Measurements from ENCODE around the gene DNAH8. TPM values are rescaled to one million over a fixed set of nuclear protein-coding genes. Genes with fewer than 3 reads are reported as not detected.

Gene DNAH8
- total RNA-seq, 1 experiment from 2014 or later: 0.15 TPM

DNA sequence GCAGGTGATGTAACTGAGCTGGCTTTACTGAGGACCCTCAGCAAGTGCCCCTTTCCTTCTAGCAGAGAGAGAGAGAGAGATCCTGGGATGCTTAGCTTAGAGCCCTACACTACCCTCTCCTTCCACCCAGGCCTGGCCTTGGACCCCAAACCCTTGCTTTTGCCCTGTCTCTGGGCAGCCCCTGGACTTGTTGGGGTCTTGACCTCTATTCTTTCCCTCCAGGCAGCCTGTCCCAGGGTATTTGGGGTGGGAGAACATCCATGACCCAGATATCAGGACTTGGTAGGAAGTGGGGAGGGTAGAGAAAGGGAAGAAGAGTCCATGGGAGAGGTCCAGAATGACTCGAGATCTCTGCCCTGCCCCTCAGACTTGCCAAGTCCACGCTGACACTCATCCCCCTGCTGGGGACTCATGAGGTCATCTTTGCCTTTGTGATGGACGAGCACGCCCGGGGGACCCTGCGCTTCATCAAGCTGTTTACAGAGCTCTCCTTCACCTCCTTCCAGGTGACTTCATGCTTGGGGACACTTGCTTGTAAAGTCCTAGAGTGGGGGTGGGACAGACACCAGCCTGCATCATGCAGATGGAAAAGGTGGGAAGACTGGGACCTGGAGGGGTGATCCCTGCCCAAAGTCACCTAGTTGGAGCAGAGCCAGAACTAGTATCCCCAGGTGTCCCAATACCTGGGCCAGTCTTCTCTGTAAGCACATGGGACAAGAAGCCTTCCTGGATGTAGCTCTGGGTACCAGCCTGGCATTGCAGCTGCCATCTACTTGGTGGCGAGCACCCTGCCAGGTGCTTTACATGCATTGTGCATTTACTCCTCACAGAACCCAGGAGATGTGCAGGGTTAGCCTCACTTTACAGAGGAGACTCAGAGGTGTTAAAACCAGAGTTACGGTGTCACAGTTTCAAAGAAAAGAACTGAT, 364.4 kb downstream of the DNAH8 start:
- no peaks in the 10 kb centered on the region for H3K36me3 ChIP-seq (ENCODE audit: low read depth, low read length)
- no peak overlapping the region for H3K4me2 ChIP-seq (ENCODE audit: low read length)
- TF ChIP-seq EZH2phosphoT487 (IDR thresholded peaks at IDR 0.05; ENCODE audit: borderline replicate concordance, low read length): no peak
- TF ChIP-seq EZH2 (IDR thresholded peaks at IDR 0.05; ENCODE audit: low read length, unreplicated experiment): no peak
- TF ChIP-seq, protein P1, sequence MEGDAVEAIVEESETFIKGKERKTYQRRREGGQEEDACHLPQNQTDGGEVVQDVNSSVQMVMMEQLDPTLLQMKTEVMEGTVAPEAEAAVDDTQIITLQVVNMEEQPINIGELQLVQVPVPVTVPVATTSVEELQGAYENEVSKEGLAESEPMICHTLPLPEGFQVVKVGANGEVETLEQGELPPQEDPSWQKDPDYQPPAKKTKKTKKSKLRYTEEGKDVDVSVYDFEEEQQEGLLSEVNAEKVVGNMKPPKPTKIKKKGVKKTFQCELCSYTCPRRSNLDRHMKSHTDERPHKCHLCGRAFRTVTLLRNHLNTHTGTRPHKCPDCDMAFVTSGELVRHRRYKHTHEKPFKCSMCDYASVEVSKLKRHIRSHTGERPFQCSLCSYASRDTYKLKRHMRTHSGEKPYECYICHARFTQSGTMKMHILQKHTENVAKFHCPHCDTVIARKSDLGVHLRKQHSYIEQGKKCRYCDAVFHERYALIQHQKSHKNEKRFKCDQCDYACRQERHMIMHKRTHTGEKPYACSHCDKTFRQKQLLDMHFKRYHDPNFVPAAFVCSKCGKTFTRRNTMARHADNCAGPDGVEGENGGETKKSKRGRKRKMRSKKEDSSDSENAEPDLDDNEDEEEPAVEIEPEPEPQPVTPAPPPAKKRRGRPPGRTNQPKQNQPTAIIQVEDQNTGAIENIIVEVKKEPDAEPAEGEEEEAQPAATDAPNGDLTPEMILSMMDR (conservative IDR thresholded peaks at IDR 0.05; ENCODE audit: low read depth, low read length): no peak
- no TSS peak for BruUV-seq (replicated peaks)
- H3K79me2 ChIP-seq (ENCODE audit: low read length): no peaks in the 10 kb centered on the region
- no peak for ATAC-seq
- intact Hi-C loops (cut with micrococcal nuclease): no loop called here
- H3K9me2 ChIP-seq (replicated peaks; ENCODE audit: low read length): no peaks in the 10 kb centered on the region
- peaks cover 22% of the 10 kb centered on the region for H3K27me3 ChIP-seq (ENCODE audit: low read length)
- no peak for DNase-seq
- no peak overlapping the region for H3K27ac ChIP-seq (ENCODE audit: low read length)
- no peak overlapping the region for H3K9ac ChIP-seq (ENCODE audit: low read length)
- ChIA-PET POLR2A (ENCODE audit: unreplicated experiment) (no interaction called here), CTCF (no interaction called here)
- no peaks in the 10 kb centered on the region for H3K9me3 ChIP-seq (ENCODE audit: low read length)
- no peaks in the 10 kb centered on the region for H4K20me1 ChIP-seq (ENCODE audit: low read length)
- no peaks in the 10 kb centered on the region for H3F3A ChIP-seq (ENCODE audit: low read length, unreplicated experiment)
- no peaks in the 10 kb centered on the region for H3K4me1 ChIP-seq (ENCODE audit: insufficient read depth, low read length)
- H3K4me3 ChIP-seq (ENCODE audit: low read length): no peak overlapping the region
- no peak overlapping the region for H2AFZ ChIP-seq (ENCODE audit: low read length)

Other genes starting within 250 kb of the DNAH8 start
- gene BTBD9, start 75.4 kb upstream of the DNAH8 start, total RNA-seq (2014; rRNA removed): 4.3 and 5.5 TPM in 2 replicates
- gene GLO1, start 12.2 kb upstream of the DNAH8 start, total RNA-seq (2014; rRNA removed): 194 and 233 TPM in 2 replicates